ENCODE data around the gene STMN1.

Gene STMN1

DNA sequence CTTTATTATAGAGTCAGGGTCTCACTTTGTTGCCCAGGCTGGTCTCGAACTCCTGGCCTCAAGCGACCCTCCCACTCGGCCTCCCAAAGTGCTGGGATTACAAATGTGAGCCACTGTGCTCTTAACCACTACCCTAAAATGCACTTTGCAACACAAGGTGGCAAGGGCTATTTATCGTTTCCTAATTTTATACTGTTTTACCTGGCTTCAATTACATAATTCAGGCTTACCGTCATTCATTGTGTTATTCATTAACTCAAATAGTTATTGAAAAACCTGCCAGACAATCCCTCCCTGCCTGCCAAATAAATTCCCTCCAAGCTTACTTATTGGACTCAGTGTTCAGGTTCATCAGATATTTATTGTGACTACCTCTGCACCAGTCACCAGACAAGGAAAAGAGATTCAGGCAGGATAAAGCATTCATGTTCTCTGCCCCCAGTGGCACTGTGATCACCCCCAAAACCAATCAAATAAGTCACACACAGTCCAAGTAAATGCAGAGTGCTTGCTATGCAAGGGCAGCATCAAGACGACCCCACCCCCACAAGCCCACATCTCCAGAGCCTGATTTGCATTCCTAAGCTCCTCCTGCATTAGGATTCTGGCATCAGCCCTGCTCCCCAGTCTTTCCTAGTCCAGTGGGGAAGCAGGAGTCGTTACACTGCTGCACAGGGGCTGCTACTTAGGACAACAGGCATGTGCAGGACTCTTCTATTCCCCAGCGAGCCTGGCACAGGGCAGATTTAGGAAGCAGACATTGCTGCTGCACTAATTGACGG, 38.8 kb downstream of the STMN1 start:
- DNase-seq = no peak

DNA sequence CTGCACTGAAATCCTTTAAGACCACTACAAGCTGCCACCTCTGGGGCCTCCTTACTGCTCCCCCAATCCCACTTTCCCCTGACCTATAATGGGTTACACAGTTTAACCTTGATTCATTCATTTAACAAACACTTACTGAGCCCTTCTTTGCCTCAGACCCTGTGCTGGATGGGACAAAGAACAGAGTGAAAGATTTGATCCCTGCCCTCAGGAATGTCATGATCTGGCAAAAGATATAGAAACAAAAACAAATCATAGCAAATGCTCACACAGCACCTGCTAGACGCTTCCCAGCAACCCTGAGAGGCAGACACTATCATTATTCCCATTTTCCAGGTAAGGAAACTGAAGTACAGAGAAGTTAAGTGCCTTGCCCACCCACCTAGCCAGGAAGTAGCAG, 39.9 kb downstream of the STMN1 start:
- no peak for DNase-seq

DNA sequence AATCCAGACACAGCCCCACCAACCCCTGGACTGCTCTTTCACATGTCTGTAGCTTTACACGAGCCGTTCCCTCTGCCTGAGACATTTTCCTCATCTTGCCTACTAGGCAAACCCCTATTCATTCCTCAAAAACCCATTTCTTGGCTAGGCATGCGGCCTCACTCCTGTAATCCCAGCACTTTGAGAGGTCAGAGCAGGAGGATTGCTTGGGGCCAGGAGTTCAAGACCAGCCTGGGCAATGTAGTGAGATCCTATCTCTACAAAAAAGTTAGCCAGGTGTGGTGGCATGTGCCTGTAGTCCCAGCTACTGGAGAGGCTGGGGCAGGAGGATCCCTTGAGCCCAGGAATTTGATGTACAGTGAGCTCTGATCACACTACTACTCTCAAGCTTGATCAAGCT, 41.8 kb downstream of the STMN1 start:
- no peak for DNase-seq

DNA sequence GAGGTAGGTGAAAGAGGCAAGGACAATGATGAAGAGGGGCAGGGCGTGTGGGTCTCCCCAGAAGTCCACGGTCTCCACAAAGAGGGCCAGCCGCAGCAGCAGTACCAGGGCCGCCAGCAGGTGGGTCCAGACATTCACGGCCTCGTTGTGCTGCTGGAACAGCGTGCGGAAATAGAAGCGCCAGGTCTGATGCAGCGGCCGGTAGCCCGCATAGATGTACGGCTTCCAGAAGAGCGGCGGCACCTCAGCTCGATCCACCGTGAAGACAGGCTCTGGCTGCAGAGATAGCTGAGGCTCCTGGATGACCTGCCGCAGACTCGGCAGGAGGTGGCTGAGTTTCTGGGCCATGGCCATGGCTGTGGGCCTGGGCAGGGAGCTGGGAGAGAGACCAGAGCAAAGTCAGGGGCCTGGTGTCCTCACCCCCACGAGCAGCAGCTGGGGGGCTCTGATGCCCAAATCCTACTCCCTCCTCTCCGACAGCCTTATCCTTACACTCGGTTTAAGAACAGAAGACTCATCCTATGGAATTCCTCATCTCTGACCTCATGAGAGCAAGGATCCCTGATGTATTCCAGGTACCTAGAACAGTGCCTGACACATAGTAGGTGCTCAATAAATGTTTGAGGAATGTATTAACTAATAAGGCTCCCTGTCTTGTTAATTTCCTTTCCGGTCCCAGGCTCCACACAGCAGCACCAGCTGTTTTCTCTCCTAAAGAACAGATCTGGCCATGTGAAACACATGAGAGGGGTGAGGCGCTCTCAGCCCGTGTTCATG, 42.5 kb downstream of the STMN1 start:
- DNase-seq = no peak

DNA sequence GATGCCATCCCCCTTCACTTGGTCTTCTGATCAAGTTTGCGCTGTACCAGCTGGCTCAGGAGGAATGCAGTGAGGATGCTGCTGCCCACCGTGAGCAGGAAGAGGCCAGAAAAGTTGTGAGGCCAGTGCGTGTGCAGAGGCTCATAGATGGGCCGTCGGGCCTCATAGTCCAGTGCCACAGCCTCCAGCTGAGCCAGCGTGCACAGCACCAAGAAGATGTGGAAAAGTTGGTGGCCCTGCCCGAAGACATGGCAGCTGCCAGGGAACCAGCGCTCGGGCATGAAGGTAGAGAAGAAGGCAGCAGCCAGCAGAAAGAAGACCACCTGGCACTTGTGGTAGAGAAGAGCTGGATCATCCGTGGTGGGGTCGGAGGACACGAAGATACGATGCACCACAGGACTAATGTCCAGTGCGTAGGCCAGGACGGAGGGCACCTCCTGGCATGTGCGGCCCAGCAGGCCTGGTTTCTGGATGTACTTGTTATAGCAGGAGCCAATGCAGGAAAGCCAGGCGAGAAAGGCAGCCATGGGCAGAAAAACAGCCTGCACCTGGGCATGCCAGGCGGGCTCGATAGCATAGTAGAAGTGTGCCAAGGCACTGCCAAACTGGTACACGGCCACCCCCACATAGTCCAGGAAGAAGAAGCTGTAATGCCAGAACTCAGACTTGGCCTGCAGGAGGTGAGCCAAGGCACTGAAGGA, 43.3 kb downstream of the STMN1 start:
- no peak for DNase-seq

DNA sequence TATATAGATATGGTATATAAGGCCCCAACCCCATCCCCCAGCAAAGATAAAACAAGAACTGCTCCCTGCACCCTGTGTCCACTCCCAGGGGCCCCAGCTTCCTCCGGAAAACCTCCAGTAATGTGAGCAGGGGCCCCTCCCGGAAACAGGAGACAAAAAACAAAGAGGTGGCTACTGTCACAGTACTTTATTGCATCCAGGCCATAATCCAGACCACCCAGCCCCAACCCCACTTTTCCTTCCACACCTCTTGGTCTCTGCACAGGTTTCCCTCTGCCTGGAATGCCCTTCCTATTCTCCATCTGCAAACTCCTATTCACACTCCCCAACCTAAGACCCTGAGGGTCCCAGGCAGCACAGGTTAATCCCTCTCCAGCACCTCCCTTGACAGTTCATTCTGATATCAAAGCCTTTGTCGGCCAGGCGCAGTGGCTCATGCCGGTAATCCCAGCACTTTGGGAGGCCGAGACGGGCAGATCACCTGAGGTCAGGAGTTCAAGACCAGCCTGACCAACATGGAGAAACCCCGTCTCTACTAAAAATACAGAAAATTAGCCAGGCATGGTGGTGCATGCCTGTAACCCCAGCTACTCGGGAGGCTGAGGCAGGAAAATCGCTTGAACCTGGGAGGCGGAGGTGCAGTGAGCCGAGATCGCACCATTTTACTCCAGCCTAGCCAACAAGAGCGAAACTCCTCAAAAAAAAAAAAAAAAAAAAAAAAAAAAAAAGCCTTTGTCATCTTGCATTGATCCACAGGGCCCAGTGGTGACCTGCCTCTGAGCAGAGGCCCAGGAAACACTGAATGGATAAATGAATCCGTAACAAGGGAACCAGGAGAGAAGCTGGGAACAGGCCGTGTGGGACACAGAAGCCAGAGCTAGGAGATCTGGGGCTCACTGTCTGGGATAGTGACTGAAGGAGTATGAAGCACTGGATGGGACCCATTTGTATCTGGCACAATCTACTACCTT, 44.6 kb downstream of the STMN1 start:
- no peak for DNase-seq

DNA sequence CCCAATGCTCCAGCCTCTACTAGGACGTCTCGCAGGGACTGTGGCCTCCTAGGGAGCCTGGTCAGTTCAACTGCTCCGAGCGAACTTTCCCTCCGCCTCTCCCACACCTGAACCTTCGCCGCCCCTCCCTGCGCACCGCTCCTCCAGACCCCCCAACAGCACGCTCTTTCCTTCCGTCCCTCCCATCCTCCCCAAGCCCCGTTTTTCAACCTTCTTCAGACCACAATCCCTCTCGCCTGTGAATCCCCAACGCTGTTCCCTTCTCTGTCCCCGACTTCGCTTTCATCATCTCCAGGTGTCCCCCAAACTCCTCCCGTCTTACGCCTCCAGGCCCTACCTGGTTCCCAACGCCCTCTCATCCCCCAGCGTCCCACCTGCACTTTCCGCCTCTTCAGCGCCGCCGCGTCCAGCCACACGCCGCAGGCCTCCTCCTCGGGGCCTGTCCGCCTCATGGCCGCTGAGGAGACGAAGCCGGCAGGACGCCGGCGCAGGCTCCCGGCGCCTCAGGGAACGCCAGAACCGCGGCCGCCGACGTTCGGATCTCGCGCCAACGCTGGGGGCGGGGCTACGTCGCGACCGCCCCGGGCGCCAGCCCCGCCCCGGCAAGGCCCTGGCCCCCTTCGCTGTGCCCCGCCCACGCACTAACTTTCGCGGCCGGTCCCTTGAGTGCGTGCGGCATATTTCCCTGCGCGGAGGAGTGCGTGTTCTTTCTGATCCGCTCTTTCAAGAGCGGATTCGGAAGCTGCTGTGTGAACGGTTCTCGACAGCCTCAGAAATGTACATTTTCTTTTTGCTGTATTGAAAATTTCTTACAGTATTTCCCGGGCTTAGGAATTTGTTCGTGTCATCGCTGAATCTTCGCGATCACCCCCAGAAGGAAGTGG, 47.1 kb downstream of the STMN1 start, which contains the start of gene AUNIP:
TSS of gene AUNIP (minus strand) at position 552 of the 884 bp plus-strand sequence. CDS start at position 452, 100 bp downstream.
- DNase-seq = peak; percentile 91

DNA sequence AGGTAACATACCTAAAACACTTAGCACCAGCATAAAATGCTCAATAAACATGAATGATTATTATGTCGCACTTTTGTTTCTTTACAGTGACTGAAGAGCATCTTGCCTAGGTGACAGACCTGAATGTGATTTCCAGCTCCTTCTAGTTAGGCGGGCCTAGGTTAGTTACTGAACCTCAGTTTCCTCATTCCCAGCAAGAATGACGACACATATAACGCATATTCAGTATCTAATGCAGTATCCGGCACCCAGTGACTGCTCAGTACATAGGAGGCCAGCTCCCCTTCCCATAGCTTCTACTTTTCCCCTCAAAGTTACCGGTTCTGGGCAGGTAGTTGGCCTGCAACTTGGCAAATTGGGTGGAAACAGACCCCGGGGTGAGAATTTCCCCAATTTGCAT, 47.7 kb downstream of the STMN1 start:
- peak; percentile 23 for DNase-seq

DNA sequence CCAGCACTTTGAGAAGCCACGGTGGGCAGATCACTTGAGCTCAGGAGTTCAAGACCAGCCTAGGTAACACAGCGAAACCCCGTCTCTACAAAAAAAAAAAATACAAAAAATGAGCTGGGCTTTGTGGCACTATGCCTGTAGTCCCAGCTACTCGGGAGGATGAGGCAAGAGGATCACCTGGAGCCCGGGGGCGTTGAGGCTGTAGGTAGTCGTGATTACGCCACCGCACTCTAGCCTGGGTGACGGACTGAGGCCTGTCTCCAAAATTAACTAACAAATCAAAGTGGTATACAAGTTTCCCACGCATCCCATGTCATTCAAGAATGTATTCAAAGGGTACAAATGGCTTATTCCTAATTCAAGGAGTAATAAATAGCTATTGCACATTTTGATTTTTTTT, 49.4 kb downstream of the STMN1 start:
- no peak for DNase-seq

DNA sequence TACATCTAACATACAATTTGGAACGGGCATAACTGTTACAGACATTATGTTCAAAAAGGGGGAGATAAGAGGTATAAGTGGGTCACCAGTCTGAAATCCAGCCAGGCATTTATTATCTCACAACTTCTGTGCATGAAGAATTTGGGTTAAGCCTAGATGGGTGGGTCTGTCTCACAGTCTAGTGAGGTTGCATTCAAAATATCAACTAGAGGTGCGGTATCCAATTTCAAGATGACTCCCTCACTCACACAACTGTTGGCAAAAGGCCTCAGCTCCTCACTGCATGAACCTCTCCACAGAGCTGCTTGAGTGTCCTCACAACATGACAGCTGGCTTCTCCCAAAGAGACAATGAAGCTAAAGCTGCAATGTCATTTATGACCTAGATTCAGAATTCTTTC, 51.7 kb downstream of the STMN1 start:
- no peak for DNase-seq

All from EL (cell line).